GM18502 (cell line): ENCODE measurements around the gene RBMS3.
"Not testable (repeated sequence)": the region's sequence is repeated elsewhere in the genome, so short reads cannot be mapped to it uniquely, and the experiment has no call there.

Experiments used
- ATAC-seq: cut with Tn5 transposase; IDR thresholded peaks from one replicate; pipeline ENCODE4 v1.9.1; 2021; ENCODE audit warnings: mild to moderate bottlenecking; ENCODE audit not compliant: unreplicated experiment, poor library complexity

The RBMS3 gene

DNA sequence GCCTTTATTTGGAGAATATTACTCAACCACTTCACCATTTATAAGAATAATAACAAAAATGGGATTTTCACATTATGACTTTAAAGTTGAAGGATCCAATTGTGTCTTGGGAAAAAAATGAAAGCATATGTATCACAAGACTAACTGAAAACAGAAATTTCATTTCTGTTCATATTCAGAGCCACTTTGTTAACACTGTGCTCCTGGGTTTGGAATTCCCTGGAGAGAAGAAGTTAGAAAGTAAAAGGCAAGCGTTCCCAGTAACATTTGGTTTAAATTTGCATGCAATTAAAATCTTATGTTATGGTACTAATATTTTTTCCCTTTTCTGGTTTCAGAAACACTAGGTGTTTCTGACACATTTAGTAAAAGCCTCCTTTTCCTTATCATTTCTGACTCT lies 230.8 kb downstream of the RBMS3 start:
- ATAC-seq, result no peak

DNA sequence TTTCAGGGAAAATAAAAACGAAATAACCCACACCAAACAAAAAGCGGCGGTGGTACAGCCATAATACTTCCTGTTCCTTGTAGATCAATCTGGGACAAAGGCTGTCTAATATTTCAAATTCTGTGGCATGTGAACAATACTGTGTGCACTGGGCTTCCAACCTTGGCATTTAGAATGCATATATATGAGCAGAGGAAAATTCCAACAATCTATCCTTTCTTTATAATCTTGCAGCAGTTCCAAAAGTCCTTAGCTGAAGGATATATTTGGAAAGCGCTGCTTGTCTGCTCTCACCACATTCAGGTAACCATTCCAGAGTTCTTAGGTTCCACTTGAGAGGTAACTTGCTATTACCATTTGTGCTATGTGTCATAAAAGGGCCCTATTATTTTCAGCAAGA lies 231.8 kb downstream of the RBMS3 start:
- ATAC-seq, result no peak

DNA sequence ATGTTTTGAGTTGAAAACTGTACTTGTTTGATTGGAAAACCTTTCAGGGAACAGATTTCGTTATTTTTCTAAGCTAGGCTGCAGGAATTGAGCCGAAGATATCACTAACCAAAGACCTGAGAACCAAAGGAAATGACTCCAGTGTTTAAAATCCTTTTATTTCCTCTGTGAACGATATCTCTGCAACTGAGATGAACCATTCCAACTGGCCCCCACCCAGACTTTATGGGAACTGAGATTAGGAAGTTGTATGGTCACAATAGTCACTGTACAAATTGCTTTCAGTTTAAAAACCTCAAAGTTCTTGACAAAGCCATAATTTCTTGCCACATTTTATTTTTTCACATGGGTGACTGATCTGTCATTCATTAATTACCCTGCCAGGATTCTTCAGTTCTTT lies 232.4 kb downstream of the RBMS3 start:
- ATAC-seq, result no peak

DNA sequence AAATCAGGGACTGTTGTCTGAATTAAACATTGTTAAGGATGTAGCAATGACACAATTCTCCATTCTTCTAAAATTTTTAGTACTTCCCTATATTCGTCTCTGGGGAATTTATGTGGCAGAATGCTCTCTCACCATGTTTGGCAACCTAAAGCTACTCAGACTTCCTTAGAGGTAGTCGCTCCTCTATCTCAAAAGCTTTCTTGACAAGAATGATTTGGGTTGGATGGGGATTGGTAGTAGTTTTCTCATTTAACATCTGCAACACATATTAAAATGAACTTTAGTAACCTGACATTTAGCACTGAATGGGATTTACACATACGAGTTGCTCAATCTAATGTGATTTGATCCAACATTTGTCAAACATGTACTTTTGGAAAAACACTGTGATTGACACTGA lies 233.3 kb downstream of the RBMS3 start:
- ATAC-seq, result no peak

DNA sequence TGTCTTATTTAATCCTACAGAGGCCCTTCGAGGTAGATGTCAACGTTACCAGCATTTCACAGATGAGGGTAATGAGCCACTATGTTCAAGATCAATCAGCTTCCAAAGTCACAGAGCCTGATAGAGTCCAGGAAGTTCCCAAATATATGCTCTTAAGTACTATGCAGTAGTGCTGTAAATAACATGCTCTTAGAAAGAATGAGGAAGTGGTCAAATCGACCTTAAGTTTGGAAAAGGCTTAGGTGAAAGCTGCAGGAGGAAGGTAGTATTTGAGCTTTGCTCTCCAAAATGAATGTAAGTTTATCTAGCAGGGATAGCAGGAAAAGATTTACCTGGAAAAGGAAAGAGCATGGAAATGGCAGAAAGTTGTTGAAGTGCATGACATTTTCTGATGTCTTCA lies 234.0 kb downstream of the RBMS3 start:
- no peak for ATAC-seq

DNA sequence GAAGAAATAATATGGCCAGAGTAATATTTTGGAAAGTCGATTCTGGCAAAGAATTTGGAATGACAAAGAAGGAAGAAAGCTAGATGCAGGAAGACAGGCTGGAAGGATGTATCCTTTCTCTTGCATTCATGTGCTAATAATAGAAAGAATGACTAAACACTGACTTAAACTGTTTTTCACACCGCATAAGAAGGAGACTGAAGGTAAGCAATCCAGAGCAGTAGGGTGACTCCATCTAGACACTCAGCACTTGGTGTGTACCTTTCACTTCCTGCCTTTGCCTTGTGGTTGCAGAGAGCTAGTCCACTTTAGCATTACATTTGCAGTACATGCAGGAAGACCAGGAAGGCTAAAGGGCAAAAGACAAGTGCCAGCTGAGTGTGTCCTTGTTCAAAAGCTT lies 234.6 kb downstream of the RBMS3 start:
- no peak for ATAC-seq

DNA sequence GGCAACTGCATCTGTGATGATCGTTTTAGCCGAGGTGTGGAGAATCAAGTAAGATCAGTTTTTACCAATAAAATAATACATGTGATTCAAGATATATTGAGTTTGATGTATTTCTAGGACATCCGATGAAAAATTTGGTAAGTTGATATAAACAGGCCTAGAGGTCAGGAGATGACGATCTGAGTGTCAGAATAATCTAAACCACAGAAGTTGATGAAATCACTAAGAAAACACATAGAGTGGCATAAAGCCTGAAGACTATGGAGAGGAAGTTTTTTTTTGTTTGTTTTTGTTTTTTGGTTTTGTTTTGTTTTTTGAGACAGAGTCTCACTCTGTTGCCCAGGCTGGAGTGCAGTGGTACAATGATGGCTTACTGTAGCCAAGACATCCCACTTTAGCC lies 235.3 kb downstream of the RBMS3 start:
- no peak for ATAC-seq

DNA sequence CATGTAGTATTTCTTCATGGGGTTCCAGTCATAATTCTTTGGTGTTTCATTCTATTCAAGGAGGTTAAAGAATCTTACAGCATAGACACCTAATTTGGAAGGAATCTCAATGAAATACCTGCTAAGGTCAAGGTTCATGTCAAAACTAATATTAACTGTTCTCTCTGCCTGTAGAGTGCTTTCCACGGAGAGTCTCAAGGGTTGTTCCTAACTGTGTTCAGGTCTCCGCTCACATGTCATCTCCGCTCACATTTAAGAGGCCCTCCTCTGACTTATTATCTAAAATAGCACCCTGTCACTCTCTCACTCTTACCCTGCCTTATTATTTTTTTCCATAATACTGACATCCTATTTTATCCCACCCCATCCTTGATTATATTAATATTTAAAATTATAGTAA lies 239.9 kb downstream of the RBMS3 start:
- ATAC-seq, result no peak

DNA sequence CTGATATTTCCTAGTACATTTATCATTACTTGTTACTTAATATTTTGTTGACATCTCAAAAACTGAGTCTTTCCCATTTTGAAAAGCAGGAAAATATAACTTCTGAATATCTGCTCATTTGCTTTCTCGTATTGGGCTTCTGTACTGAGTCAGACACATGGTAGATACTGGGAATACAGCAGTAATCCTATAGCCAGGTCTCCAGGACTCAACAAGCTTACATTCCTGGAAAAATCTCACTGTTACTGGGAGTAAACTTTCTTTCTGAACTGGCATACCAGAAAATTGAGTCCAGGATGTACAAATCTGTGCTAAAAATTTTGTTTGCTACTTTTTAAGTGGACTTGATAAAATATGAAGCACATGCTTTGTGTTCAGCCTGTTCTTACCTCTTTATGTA lies 240.4 kb downstream of the RBMS3 start:
- no peak for ATAC-seq

DNA sequence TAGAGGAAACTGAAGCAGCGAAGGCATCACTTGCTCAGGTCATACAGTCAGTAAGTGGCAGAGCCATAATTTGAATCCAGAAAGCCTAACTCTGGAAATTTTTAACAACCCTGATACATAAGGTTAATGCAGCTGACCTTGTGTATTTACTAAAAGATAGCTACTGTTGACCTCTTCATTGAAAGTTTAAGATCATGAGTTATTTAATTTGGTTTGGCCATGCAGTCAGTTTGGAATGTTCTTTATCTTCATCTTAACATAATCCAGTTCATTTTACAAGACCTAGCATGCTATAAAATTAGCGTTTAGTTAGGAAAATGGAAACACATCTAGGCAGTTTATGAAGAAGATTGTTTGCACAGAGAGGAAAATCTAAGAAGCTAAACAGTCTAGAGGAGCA lies 240.9 kb downstream of the RBMS3 start:
- no peak for ATAC-seq

DNA sequence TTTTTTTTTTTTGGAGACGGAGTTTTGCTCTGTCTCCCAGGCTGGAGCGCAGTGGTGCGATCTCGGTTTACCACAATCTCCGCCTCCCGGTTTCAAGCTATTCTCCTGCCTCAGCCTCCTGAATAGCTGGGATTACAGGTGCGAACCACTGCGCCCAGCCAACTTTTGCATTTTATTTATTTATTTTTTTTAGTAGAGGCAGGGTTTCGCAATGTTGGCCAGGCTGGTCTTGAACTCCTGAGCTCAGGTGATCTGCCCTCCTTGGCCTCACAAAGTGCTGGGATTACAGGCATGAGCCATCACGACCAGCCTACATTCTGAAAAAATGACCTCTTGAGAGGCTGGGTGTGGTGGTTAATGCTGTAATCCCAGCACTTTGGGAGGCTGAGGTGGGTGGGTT lies 243.6 kb downstream of the RBMS3 start:
- ATAC-seq, result not testable (repeated sequence)

DNA sequence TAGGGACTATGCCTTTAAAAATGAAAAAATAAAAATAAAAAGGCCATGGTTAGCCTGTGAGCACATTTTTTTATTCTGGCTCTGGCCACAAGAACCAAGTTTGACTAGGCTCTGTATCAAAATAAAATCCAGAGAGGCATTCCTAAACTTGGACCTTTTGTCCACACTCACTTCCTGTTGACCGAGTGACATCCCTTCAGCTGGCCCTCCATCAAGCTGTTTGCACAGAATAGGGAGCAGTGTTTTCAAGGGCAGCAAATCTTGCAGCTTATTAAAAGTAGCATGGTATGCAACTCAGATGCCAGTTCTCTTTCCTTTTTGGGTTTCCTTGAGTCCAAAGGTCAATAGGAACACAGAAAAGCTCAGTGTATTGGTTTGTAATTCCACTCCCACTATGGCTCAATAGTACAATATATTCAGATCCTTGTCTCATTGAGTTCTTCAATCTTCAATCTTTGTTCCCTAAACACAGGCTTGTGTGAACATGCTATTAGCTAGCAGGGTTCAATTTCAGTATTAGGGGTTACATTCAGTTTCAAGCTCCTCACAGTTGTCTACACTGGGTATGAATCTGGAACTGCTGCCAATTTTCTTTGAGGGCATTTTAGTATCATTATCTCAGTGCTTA lies 244.5 kb downstream of the RBMS3 start:
- no peak for ATAC-seq

DNA sequence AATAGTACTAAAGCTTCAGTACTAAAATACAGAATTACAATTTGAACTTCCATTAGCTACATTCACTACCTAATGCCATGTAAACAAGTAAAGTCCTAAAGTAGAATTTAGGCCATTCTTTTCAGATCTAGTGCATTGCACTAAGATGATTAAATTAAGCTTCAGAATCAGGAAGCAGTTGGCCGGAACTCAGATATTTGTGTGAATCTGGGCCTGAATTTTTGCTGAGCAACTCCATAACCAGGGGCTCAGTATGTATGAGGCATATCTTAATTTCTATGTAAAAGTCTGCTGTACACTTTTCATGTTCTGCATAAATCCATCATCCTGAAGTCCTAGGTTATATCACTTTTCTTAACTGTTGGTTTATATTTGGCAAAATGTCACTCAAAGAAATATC lies 246.4 kb downstream of the RBMS3 start:
- no peak for ATAC-seq

DNA sequence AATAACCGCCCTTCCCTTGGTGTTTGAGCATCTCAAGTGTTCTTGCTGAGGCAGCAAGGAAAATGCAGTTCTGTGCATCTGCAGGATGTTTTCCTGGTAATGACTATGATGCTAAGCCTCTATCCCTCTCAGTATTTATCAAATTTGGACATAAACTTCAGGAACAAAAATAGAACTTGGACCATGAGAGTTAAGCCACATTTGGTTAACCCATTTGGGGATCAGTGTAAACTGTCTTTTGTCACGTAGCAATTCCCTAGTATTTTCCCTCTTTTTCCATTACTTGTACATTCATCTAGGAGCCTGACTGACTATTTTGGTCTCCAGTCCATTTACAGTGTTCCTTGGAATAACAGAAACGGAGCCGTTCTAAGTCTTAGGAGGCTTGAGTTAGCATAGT lies 250.8 kb downstream of the RBMS3 start:
- no peak for ATAC-seq

DNA sequence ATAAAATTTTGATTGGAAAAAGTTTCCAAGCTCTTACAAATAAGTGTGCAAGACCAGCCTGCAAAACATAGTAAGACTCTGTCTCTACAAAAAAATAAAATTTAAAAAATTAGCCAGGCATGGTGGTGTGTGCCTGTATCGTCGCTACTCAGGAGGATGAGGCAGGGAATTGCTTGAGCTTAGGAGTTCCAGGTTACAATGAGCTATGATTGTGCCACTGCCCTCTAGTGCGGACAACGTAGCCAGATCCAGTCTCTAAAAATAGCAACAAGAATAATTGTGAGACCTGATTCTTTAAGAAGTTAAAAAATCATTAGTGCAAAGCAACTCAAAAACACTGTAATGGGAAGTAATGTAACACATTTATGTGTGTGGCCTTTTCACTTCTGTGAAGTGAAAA lies 251.6 kb downstream of the RBMS3 start:
- no peak for ATAC-seq

DNA sequence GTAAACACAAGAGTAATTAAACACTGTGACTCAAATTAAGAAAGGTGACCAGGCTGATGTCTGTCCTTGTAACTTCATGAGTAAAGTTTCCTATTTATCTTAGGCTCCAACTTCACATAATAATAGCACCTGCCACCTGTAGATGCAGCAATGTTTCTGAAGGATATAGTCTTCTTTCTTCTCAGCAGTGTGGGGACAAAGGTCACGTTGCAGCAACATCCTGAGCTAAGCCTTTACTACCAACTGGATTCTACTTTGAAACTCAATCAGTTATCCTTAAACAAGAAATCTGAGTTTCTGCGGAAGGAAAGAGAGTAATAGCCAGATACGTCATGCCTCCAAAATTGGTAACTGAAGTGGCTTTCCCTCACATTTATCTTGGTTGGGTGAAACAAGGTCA lies 253.1 kb downstream of the RBMS3 start:
- no peak for ATAC-seq

DNA sequence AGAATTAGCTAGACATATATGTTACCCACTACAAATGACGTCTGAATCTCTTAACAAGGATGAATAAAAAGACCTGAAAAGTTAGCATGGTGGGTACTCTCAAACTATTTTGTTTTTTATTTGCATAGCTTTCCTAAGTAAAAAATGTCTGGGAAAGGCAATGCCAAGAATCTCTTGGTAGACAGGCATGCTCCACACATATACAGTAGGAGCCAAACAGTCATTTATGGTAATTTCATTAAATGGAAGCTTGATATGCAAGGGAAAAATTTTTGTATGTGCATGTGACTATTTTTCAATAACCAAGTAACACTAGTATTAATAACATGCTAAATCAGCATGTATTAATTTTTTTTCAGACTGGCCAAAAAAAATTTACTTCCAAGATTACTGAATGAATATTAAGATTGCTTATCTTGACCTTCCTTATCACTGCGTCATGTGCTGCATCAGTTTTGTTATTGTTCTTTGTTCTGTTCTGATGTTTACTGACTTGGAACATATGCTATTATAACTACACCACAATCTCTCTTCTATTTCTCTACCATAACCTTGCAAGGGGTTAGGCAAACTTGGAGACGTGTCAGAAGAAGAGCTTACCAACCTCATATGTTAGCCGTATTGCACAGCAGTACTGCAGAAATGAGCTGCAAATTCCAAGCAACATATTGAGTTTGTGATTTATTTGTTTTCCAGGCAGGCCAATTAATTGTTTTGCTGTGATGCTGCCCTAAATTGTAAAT lies 255.3 kb downstream of the RBMS3 start:
- no peak for ATAC-seq

DNA sequence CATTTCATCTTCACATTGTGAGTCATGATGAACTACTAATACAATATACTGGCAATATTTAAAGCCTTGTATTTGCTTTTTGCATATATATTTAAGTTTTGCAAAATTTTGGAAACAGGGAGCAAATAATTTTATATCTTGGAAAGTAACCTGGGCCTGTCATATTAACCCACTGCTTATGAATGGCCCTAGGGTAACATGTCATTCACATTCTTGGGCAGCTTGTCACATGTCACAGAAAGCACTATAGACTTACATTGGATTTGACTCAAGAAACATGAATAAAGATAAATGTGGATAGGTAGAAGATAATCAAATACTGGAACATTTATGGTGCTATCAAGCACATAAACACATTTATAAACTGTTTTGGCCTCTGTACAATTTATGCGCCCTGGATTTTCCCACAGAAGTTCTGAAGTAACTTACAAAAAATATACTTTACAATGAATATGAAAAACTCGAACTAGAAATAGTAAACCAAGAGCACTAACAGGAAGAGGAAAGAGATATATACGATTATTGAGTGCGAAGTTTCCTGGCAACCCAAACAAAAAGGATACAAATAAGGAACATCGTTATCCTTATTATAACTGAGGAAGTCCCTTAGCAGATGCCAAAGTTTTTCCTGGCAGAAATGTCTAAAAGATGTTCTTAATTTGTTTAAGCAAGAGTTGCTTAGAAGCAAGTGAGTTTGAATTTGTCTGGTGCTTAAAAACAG lies 257.2 kb downstream of the RBMS3 start:
- no peak for ATAC-seq

DNA sequence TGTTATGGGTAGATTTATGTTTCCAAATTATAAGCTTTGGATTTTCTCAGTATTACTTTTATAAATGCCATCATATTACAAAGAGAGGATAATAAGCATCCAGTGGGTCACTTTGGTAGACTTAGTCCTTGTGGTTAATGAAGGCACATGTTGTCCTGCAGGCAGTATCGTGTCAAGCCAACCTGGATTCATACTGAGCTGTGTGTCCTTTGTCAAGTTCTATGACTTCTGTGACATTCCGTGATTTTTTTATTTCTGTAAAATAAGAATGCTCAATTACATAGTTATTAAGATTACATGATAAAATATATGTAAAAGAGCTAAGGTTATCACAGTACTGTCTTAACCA lies 257.7 kb downstream of the RBMS3 start:
- no peak for ATAC-seq

DNA sequence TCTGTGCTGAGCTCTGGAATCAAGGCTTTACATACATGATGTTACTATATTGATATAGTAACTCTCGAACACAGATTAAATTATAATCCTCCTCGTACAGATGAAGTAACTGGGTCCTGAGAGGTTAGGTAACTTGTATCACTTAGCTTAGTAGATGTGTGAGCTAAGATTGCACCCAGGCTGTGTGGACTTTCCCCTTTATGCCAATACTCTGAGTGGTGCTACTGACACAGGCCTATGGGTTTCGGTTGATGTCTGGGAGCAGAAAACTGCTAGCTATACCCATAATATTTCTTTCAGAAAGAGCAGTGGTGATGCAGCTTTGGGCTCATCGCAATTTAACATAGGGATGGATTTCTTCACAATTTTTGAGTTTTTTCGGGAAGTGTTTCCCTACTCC lies 259.7 kb downstream of the RBMS3 start:
- ATAC-seq, result no peak

DNA sequence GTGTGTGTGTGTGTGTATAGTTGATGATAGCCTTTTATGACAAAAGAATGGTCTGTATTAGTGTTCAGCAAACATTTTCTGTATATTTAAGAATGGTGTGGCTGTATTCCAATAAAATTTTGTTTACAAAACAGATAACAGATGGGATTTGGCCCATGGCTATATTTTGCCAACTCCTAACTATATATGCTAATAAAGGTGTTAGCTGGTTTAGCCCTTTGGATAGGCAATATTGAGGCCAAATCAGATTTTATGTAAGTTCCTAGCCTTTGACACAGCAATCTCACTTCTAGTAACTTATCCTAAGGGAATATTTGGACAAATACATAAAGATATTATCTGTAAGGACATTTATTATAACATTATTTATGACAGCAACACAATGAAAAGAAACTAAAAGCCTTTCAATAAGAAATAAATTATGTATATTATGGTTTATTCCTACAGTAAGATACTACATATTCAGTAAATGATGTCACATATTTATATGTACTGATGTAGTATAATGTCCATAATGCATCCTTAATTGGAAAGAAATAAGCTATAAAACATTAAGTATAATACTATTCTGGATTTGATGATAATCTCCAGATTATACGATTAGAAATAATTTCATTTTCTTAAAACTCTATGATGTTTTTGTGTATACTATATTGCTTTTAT lies 264.0 kb downstream of the RBMS3 start:
- ATAC-seq, result no peak
